ENCODE measurements around the gene LAG3.

- TF ChIP-seq GATA3 (IDR thresholded peaks at IDR 0.05; ENCODE audit: low read depth, low read length) (no peak), GATA2 (IDR thresholded peaks at IDR 0.05; ENCODE audit: low read depth, low read length) (no peak)
Observed at GRCh38 chr12:6735448-6736191, 36.7 kb upstream of the LAG3 start.
